Endodermal cell (in vitro differentiated cells): ENCODE measurements around the gene CLSTN2. TPM values are rescaled to one million over a fixed set of nuclear protein-coding genes. Genes with fewer than 3 reads are reported as not detected.

Experiments
- DNase-seq: peaks from one replicate; pipeline ENCODE4 v3.0.0-alpha.2; 2017
- H3K27ac ChIP-seq: 2 replicates; pipeline ENCODE4 v1.5.1; 2013; ENCODE audit warnings: mild to moderate bottlenecking, low read depth, low read length, moderate library complexity
- H3K27me3 ChIP-seq: 2 replicates; pipeline ENCODE4 v1.6.1; 2013; ENCODE audit warnings: mild to moderate bottlenecking, low read length, moderate library complexity; ENCODE audit not compliant: insufficient read depth, control insufficient read depth, poor library complexity, severe bottlenecking
- H3K36me3 ChIP-seq: 2 replicates; pipeline ENCODE4 v1.7.0; 2013; ENCODE audit warnings: mild to moderate bottlenecking, low read length, moderate library complexity; ENCODE audit not compliant: control insufficient read depth, insufficient read depth
- H3K4me1 ChIP-seq: one replicate; pipeline ENCODE4 v1.7.0; 2013; ENCODE audit warnings: low read length; ENCODE audit not compliant: control insufficient read depth, insufficient read depth
- H3K4me3 ChIP-seq: 2 replicates; pipeline ENCODE4 v1.5.1; 2013; ENCODE audit warnings: mild to moderate bottlenecking, low read length, moderate library complexity
- H3K9ac ChIP-seq: 2 replicates; pipeline ENCODE4 v1.6.1; 2013; ENCODE audit warnings: mild to moderate bottlenecking, low read length, moderate library complexity; ENCODE audit not compliant: poor library complexity, severe bottlenecking; ENCODE audit errors: extremely low read depth
- H3K9me3 ChIP-seq: 2 replicates; pipeline ENCODE4 v1.6.1; 2013; ENCODE audit warnings: mild to moderate bottlenecking, low read length, moderate library complexity; ENCODE audit not compliant: control insufficient read depth
- H3K27ac Mint-ChIP-seq: 2 replicates; pipeline ENCODE4 v1.8.0; 2020; ENCODE audit warnings: mixed read lengths
- H3K27me3 Mint-ChIP-seq: 2 replicates; pipeline ENCODE4 v1.8.0; 2021; ENCODE audit warnings: mild to moderate bottlenecking, mixed read lengths; ENCODE audit not compliant: insufficient read depth
- H3K36me3 Mint-ChIP-seq: 2 replicates; pipeline ENCODE4 v1.8.0; 2020; ENCODE audit warnings: low read depth, mixed read lengths
- H3K4me1 Mint-ChIP-seq: 2 replicates; pipeline ENCODE4 v1.8.0; 2020; ENCODE audit warnings: mixed read lengths
- H3K4me3 Mint-ChIP-seq: 2 replicates; pipeline ENCODE4 v1.8.0; 2020; ENCODE audit warnings: mild to moderate bottlenecking, moderate library complexity, mixed read lengths
- H3K9me3 Mint-ChIP-seq: 2 replicates; pipeline ENCODE4 v1.8.0; 2020; ENCODE audit warnings: mild to moderate bottlenecking, mixed read lengths
- WGBS, 2 experiments: methylation state at CpG; one replicate each; pipeline versions ENCODE4 v1.1.5 to v1.1.7; 2013; ENCODE audit warnings: missing lambda C conversion rate in 2 of 2, mixed read lengths in 1 of 2; ENCODE audit not compliant: insufficient coverage in 1 of 2, insufficient read length in 1 of 2; 5-methylcytosine and 5-hydroxymethylcytosine counted together
- total RNA-seq, 2 donors: library from RNA; stranded (reverse); fragmentation: NEBNext Ultra II Directional in 1 of 2; extraction: Animal tissue kit (Norgen Biotek cat#: 25700) in 1 of 2; gene quantifications; 2 replicates in 1 of 2; 3 replicates in 1 of 2; pipeline ENCODE4 v1.2.1, GENCODE V29; 2021
- TF ChIP-seq, protein P1 (sequence below): fragments of 200-600 bp; sonication (generic); conservative IDR thresholded peaks from 2 replicates; pipeline ENCODE4 v1.5.0; 2021; ENCODE audit warnings: antibody characterized with exemption, mild to moderate bottlenecking

The CLSTN2 gene
- total RNA-seq, 2 donors from 2014 or later: 0.13 to 0.42 TPM

DNA sequence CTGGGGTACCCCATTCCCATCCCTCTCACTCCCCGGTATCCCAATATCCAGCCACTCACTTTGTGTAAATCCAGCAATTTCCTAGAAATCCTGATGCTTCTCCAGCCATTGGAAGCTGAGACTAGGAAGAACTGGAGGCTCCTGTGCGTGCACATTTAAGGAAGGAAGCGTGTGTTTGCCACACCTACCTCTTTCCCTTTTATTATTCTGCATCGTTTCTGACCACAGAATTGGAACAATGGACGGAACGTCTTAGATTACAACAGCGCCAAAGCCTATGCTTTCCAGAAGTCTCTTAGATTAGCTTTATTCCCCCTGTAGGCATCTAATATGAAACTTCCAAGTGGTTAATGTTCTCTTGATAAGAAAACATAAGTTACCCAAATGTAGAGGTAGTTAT lies 508.1 kb downstream of the CLSTN2 start:
- Histone ChIP-seq H3K9ac (no peak overlapping the region), H3K4me3 (no peak overlapping the region), H3K9me3 (no peaks in the 10 kb centered on the region), H3K27me3 (no peaks in the 10 kb centered on the region), H3K36me3 (no peaks in the 10 kb centered on the region), H3K4me1 (peaks cover 2% of the 10 kb centered on the region), H3K27ac (no peak overlapping the region)
- DNase-seq: no peak
- Mint-ChIP-seq H3K9me3 (no peaks in the 10 kb centered on the region), H3K27me3 (peaks cover 2% of the 10 kb centered on the region), H3K27ac (no peak overlapping the region), H3K4me1 (peaks cover 5% of the 10 kb centered on the region), H3K36me3 (no peaks in the 10 kb centered on the region), H3K4me3 (no peak overlapping the region)
- WGBS, 2 experiments: 87 to 88% methylated on average over 3 to 7 of the region's 7 CpGs
- TF ChIP-seq, protein P1, sequence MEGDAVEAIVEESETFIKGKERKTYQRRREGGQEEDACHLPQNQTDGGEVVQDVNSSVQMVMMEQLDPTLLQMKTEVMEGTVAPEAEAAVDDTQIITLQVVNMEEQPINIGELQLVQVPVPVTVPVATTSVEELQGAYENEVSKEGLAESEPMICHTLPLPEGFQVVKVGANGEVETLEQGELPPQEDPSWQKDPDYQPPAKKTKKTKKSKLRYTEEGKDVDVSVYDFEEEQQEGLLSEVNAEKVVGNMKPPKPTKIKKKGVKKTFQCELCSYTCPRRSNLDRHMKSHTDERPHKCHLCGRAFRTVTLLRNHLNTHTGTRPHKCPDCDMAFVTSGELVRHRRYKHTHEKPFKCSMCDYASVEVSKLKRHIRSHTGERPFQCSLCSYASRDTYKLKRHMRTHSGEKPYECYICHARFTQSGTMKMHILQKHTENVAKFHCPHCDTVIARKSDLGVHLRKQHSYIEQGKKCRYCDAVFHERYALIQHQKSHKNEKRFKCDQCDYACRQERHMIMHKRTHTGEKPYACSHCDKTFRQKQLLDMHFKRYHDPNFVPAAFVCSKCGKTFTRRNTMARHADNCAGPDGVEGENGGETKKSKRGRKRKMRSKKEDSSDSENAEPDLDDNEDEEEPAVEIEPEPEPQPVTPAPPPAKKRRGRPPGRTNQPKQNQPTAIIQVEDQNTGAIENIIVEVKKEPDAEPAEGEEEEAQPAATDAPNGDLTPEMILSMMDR: no peak

DNA sequence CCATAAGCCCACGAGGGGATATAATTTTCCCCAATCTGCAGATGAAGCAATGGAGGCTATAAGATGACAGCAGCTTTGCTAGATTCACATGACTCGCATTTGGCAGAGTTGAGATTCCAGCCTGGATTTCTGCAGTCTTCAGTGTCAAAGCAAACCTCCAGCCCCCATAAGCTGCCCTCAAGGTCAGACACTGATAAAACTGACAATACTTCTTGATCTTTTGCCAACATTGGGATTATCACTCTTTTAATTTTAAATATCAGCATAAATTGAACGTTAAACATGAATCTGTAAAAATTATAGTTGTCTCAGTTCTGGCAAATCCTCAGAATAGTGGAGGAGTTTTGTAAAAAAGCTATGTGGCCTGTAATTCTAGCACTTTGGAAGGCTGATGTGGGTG lies 508.8 kb downstream of the CLSTN2 start:
- Mint-ChIP-seq H3K9me3 (no peaks in the 10 kb centered on the region), H3K4me3 (no peak overlapping the region), H3K27me3 (peaks cover 2% of the 10 kb centered on the region), H3K36me3 (no peaks in the 10 kb centered on the region), H3K27ac (no peak overlapping the region), H3K4me1 (peaks cover 6% of the 10 kb centered on the region)
- no peak overlapping the region for H3K4me3 ChIP-seq
- H3K9me3 ChIP-seq: no peaks in the 10 kb centered on the region
- no peaks in the 10 kb centered on the region for H3K36me3 ChIP-seq
- DNase-seq: no peak
- no peak overlapping the region for H3K9ac ChIP-seq
- H3K4me1 ChIP-seq: peaks cover 6% of the 10 kb centered on the region
- WGBS, 2 experiments: 70 to 81% methylated on average over 2 to 3 of the region's 3 CpGs
- no peak overlapping the region for H3K27ac ChIP-seq
- TF ChIP-seq, protein P1: no peak
- H3K27me3 ChIP-seq: no peaks in the 10 kb centered on the region

DNA sequence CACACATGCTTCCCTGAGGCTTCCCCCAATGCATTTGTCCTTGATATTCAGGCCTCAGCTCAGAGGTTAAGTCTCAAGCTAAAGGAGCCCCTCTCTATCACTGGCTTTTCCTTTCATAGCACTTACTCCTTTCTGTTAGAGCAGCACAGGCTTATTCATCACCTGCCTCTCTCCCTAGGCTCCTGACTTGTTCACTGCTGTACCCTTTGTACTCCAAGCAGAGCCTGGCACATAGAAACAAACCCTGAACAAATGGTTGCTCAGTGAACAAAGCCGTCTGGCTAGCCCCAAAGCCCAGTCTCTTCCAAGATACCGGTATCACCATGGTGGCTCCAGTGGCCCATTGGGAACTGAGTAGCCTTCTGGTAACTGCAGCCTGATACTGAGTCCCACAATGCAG lies 511.7 kb downstream of the CLSTN2 start:
- no peak overlapping the region for H3K9ac ChIP-seq
- 91 to 94% methylated on average over 2 of the region's 2 CpGs for WGBS, 2 experiments

More for the DNA sequence above, 511.7 kb downstream of the CLSTN2 start:
- Mint-ChIP-seq H3K27me3 (peaks cover 2% of the 10 kb centered on the region), H3K4me3 (no peak overlapping the region), H3K36me3 (no peaks in the 10 kb centered on the region), H3K4me1 (peaks cover 16% of the 10 kb centered on the region), H3K27ac (no peak overlapping the region), H3K9me3 (no peaks in the 10 kb centered on the region)
- H3K4me3 ChIP-seq: no peak overlapping the region
- peaks cover 14% of the 10 kb centered on the region for H3K4me1 ChIP-seq
- DNase-seq: no peak
- H3K27me3 ChIP-seq: no peaks in the 10 kb centered on the region
- no peaks in the 10 kb centered on the region for H3K36me3 ChIP-seq
- H3K27ac ChIP-seq: no peak overlapping the region
- TF ChIP-seq, protein P1: no peak
- no peaks in the 10 kb centered on the region for H3K9me3 ChIP-seq
